ENCODE measurements around the gene VPS37D. TPM values are rescaled to one million over a fixed set of nuclear protein-coding genes. Genes with fewer than 3 reads are reported as not detected.

VPS37D gene
- total and polyA plus RNA-seq, 2 experiments from 2014 or later, result 5.6 to 9.5 TPM

DNA sequence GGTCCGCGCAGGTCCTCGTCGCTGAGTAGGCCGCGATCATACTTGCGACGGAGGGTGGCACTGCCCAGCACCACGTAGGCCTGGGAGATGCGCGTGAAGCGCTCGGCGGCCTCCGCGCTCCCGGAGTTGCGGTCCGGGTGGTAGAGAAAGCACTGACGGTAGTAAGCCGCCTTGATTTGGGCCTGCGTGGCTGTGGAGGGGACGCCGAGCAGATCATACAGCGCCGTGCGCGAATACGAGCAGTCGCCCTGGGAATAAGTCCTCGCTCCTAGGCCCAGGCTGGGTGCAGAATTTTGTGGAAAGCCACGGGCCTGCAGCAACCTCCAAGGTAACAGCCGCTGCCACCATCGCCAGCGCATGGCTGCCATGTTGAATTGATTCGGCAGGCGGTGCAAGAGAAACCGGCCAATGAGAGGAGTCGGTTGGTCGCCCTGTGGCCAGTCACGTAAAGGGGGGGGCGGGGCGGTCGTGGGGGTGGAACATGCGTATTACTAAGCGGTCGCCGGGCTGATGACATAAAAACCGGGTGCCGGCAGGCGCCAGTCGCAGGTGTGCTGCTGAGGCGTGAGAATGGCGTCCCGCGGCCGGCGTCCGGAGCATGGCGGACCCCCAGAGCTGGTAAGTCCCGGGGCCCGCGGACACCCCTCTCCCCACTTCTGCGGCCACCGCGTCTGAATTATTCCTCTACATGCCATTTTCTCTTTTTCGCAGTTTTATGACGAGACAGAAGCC lies 15.6 kb downstream of the VPS37D start, which contains the start of the genes BUD23 and DNAJC30:
Gene BUD23 (plus strand): TSS at position 542 of the 732 bp plus-strand sequence. CDS start 29 bp downstream, at position 571.
Gene DNAJC30 (minus strand): TSS at position 398 of the 732 bp plus-strand sequence. CDS start 30 bp downstream, at position 368.
- Histone ChIP-seq H3K36me3 (replicated peaks; ENCODE audit: insufficient read depth, low read depth) (no peaks in the 10 kb centered on the region), H3K9me2 (replicated peaks; ENCODE audit: insufficient read depth) (no peaks in the 10 kb centered on the region), H2AFZ (peak within 1 kb of the TSS; percentile 91), H3K79me2 (peaks cover 69% of the 10 kb centered on the region), H4K20me1 (ENCODE audit: insufficient read depth, poor library complexity, severe bottlenecking) (peaks cover 5% of the 10 kb centered on the region), H3K9me3 (ENCODE audit: low read depth) (no peaks in the 10 kb centered on the region), H3K4me3 (peak within 1 kb of the TSS; percentile 82), H3K27ac (peak within 1 kb of the TSS; percentile 93), H3K27me3 (no peaks in the 10 kb centered on the region), H3K4me2 (peak within 1 kb of the TSS; percentile 97), H3K4me1 (ENCODE audit: insufficient read depth) (peaks cover 17% of the 10 kb centered on the region)
- DNase-seq (ENCODE audit: low spot score), result peak; percentile 97
- TF ChIP-seq, protein P1, sequence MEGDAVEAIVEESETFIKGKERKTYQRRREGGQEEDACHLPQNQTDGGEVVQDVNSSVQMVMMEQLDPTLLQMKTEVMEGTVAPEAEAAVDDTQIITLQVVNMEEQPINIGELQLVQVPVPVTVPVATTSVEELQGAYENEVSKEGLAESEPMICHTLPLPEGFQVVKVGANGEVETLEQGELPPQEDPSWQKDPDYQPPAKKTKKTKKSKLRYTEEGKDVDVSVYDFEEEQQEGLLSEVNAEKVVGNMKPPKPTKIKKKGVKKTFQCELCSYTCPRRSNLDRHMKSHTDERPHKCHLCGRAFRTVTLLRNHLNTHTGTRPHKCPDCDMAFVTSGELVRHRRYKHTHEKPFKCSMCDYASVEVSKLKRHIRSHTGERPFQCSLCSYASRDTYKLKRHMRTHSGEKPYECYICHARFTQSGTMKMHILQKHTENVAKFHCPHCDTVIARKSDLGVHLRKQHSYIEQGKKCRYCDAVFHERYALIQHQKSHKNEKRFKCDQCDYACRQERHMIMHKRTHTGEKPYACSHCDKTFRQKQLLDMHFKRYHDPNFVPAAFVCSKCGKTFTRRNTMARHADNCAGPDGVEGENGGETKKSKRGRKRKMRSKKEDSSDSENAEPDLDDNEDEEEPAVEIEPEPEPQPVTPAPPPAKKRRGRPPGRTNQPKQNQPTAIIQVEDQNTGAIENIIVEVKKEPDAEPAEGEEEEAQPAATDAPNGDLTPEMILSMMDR (IDR thresholded peaks at IDR 0.05; ENCODE audit: poor library complexity), result no peak
- no peak for TF ChIP-seq EZH2phosphoT487 (IDR thresholded peaks at IDR 0.05; ENCODE audit: low read depth, severe bottlenecking, unreplicated experiment)
- no peak for TF ChIP-seq EZH2 (IDR thresholded peaks at IDR 0.05; ENCODE audit: borderline replicate concordance)
- WGBS (ENCODE audit: low lambda C conversion rate, missing lambda C conversion rate), result under 1% methylated on average over 40 of the region's 68 CpGs

DNA sequence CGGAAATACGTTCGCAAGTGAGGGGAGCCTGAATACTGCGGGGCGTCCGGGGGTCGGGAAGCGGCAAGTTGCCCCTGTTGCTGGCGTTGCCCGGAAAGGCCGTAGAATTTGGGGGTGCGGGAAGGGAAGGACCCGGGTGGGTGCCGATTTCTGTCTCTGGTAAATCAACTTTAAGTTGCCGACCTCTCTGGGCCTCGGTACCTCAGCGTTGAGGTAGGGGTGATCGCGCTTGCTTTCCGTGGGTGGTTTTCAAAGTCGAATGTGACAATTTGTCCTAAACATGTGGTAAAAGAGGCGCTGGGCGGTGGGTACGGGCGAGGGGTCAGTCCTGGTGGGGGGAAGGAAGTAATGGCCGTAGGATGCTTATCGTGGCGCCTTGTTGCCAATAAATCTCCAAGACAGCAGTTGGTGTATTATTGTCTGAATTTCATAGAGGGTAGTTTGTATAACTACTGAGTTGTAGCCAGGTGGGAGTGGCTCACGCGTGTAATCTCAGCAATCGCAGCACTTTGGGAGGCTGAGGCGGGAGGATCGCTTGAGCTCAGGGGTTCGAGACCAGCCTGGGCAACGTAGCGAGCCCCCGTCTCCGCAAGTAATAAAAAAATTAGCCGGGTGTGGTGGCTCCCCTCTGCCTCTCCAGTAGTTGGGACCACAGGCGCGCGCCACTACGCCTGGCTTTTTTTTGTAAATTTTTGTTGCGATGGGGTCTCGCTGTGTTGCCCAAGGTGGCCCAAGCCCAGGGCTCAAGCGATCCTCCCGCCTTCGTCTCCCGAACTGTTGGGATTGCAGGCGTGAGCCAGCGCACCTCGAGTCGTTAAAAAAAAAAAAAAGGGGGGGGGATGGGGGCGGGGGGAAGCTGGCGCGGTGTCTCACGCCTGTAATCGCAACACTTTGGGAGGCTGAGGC lies 16.4 kb downstream of the VPS37D start:
- peak overlapping the region; percentile 82 for H3K4me3 ChIP-seq
- peak; percentile 16 for DNase-seq (ENCODE audit: low spot score)

DNA sequence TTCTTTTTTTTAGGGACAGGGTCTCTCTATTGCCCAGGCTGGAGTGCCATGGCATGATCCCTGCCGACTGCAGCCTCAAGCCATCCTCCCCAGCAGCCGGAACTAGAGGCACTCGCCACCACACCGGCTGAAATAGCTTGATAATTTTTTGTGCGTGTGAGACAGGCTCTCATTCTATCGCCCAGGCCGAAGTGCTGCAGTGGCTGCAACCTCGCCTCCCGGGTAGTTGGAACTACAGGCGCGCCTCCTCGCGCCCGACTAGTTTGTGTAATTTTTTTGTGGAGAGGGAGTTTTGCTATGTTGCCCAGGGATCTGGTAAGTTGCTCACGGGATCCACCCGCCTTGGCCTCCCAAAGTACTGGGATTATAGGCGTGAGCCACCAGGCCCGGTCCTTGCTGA lies 17.7 kb downstream of the VPS37D start:
- no peaks in the 10 kb centered on the region for H3K9me2 ChIP-seq (replicated peaks; ENCODE audit: insufficient read depth)
- H3K36me3 ChIP-seq (replicated peaks; ENCODE audit: insufficient read depth, low read depth), result no peaks in the 10 kb centered on the region
- TF ChIP-seq, protein P1 (IDR thresholded peaks at IDR 0.05; ENCODE audit: poor library complexity), result no peak
- TF ChIP-seq EZH2phosphoT487 (IDR thresholded peaks at IDR 0.05; ENCODE audit: low read depth, severe bottlenecking, unreplicated experiment), result no peak
- no peak for TF ChIP-seq EZH2 (IDR thresholded peaks at IDR 0.05; ENCODE audit: borderline replicate concordance)
- H3K27me3 ChIP-seq, result no peaks in the 10 kb centered on the region
- H3K27ac ChIP-seq, result no peak overlapping the region
- no peak overlapping the region for H3K4me3 ChIP-seq
- H3K79me2 ChIP-seq, result peaks cover 59% of the 10 kb centered on the region
- peaks cover 5% of the 10 kb centered on the region for H4K20me1 ChIP-seq (ENCODE audit: insufficient read depth, poor library complexity, severe bottlenecking)
- no peak for DNase-seq (ENCODE audit: low spot score)
- no peaks in the 10 kb centered on the region for H3K9me3 ChIP-seq (ENCODE audit: low read depth)
- 96% methylated on average over 18 of the region's 18 CpGs for WGBS (ENCODE audit: low lambda C conversion rate, missing lambda C conversion rate)
- no peak overlapping the region for H2AFZ ChIP-seq
- peaks cover 17% of the 10 kb centered on the region for H3K4me1 ChIP-seq (ENCODE audit: insufficient read depth)
- H3K4me2 ChIP-seq, result no peak overlapping the region

More for the DNA sequence above, 16.4 kb downstream of the VPS37D start:
- H3K9me2 ChIP-seq (replicated peaks; ENCODE audit: insufficient read depth), result no peaks in the 10 kb centered on the region
- H3K79me2 ChIP-seq, result peaks cover 69% of the 10 kb centered on the region
- peak overlapping the region; percentile 92 for H3K4me2 ChIP-seq
- no peaks in the 10 kb centered on the region for H3K27me3 ChIP-seq
- H3K4me1 ChIP-seq (ENCODE audit: insufficient read depth), result peaks cover 17% of the 10 kb centered on the region
- H2AFZ ChIP-seq, result peak overlapping the region; percentile 91
- H3K36me3 ChIP-seq (replicated peaks; ENCODE audit: insufficient read depth, low read depth), result no peaks in the 10 kb centered on the region
- peak overlapping the region; percentile 80 for H3K27ac ChIP-seq
- no peaks in the 10 kb centered on the region for H3K9me3 ChIP-seq (ENCODE audit: low read depth)
- TF ChIP-seq, protein P1 (IDR thresholded peaks at IDR 0.05; ENCODE audit: poor library complexity), result no peak
- no peak for TF ChIP-seq EZH2 (IDR thresholded peaks at IDR 0.05; ENCODE audit: borderline replicate concordance)
- no peak for TF ChIP-seq EZH2phosphoT487 (IDR thresholded peaks at IDR 0.05; ENCODE audit: low read depth, severe bottlenecking, unreplicated experiment)
- peaks cover 5% of the 10 kb centered on the region for H4K20me1 ChIP-seq (ENCODE audit: insufficient read depth, poor library complexity, severe bottlenecking)
- WGBS (ENCODE audit: low lambda C conversion rate, missing lambda C conversion rate), result 31% methylated on average over 53 of the region's 58 CpGs
